OCI-LY7 (cell line): ENCODE measurements around the gene IGFLR1. TPM values are rescaled to one million over a fixed set of nuclear protein-coding genes. Genes with fewer than 3 reads are reported as not detected.

Experiments
- BruUV-seq: library from RNA; stranded (reverse); fragments of 400-500 nt; replicated peaks from 2 replicates; lab custom pipeline; 2021; lab: Mats Ljungman, UMichigan
- CTCF ChIA-PET: fragments of 300-600 bp; sonication (Branson Sonifier 250); formaldehyde crosslinking; loops from one replicate; lab custom pipeline; 2022; ENCODE audit warnings: antibody characterized with exemption; ENCODE audit not compliant: unreplicated experiment; lab: Charles Lee
- POLR2A ChIA-PET: fragments of 300-600 bp; sonication (Branson Sonifier 250); formaldehyde crosslinking; loops from one replicate; lab custom pipeline; 2022; ENCODE audit warnings: antibody characterized with exemption; lab: Charles Lee
- DNase-seq: peaks from one replicate; pipeline ENCODE4 v3.0.0-alpha.2; 2015; ENCODE audit warnings: low spot score
- H2AFZ ChIP-seq: fragments of 200-600 bp; sonication (generic), shearing (Covaris generic); 2 replicates; pipeline ENCODE4 v1.6.1; 2014; ENCODE audit warnings: mild to moderate bottlenecking, antibody characterized with exemption, low read length, moderate library complexity
- H3K27ac ChIP-seq: fragments of 200-600 bp; sonication (generic); 2 replicates; pipeline ENCODE4 v1.5.1; 2014; ENCODE audit warnings: mixed run types, low read depth, mild to moderate bottlenecking, moderate library complexity, low read length, inconsistent platforms; ENCODE audit not compliant: poor library complexity, severe bottlenecking
- H3K36me3 ChIP-seq: fragments of 200-600 bp; sonication (generic); 2 replicates; pipeline ENCODE4 v1.6.1; 2014; ENCODE audit warnings: mild to moderate bottlenecking, antibody characterized with exemption, low read length, moderate library complexity, mixed read lengths; ENCODE audit not compliant: insufficient read depth
- H3K4me1 ChIP-seq: fragments of 200-600 bp; sonication (generic); 2 replicates; pipeline ENCODE4 v1.5.1; 2014; ENCODE audit warnings: mild to moderate bottlenecking, low read length; ENCODE audit not compliant: insufficient read depth, poor library complexity, severe bottlenecking
- H3K4me2 ChIP-seq: fragments of 200-600 bp; sonication (generic); 2 replicates; pipeline ENCODE4 v1.6.1; 2014; ENCODE audit warnings: mild to moderate bottlenecking, low read length
- H3K4me3 ChIP-seq: fragments of 200-600 bp; sonication (generic); 2 replicates; pipeline ENCODE4 v1.5.1; 2014; ENCODE audit warnings: mild to moderate bottlenecking, low read depth, low read length; ENCODE audit not compliant: poor library complexity, severe bottlenecking
- H3K79me2 ChIP-seq: fragments of 200-600 bp; sonication (generic); 2 replicates; pipeline ENCODE4 v1.6.1; 2016; ENCODE audit warnings: low read depth, mild to moderate bottlenecking, low read length, moderate library complexity, mixed read lengths; ENCODE audit not compliant: insufficient read depth
- H3K9me2 ChIP-seq: fragments of 200-600 bp; sonication (generic); 2 replicates; pipeline ENCODE4 v1.6.1; 2016; ENCODE audit warnings: mild to moderate bottlenecking, low read length, mixed read lengths; ENCODE audit not compliant: insufficient read depth
- H3K9me3 ChIP-seq: fragments of 200-600 bp; sonication (generic); 2 replicates; pipeline ENCODE4 v1.6.1; 2014; ENCODE audit warnings: mild to moderate bottlenecking, mixed run types, low read length, mixed read lengths
- H4K20me1 ChIP-seq: fragments of 200-600 bp; sonication (generic); 2 replicates; pipeline ENCODE4 v1.6.1; 2014; ENCODE audit warnings: mild to moderate bottlenecking, antibody characterized with exemption, low read length, moderate library complexity, mixed read lengths; ENCODE audit not compliant: insufficient read depth
- CTCF ChIP-seq: fragments of 200-600 bp; sonication (generic); conservative IDR thresholded peaks from 2 replicates; pipeline ENCODE4 v1.5.1; 2014; ENCODE audit warnings: mild to moderate bottlenecking, antibody characterized with exemption, low read length, moderate library complexity, mixed read lengths
- EZH2phosphoT487 ChIP-seq: fragments of 200-600 bp; sonication (generic); IDR thresholded peaks from 2 replicates; pipeline ENCODE4 v1.6.1; 2018; ENCODE audit warnings: low read depth, borderline replicate concordance, mild to moderate bottlenecking, mixed run types, antibody characterized with exemption, low read length, moderate library complexity, mixed read lengths
- intact Hi-C: fragments of 100-400 bp; cut with micrococcal nuclease; formaldehyde crosslinking; loops from one replicate; pipeline ENCODE4 v1.10.0; 2022; ENCODE audit not compliant: unreplicated experiment
- total RNA-seq, 2 experiments: library from RNA; depleted of rRNA in 1 of 2; stranded (reverse); fragments of >200 nt in 1 of 2; shearing (Covaris generic) in 1 of 2; gene quantifications; 2 replicates each; pipeline ENCODE4 v1.2.3, GENCODE V29; 2014 to 2022

The IGFLR1 gene
- total RNA-seq, 2 experiments from 2014 or later, result 8.5 to 18.3 TPM

- H2AFZ ChIP-seq, result no peak overlapping the region
- H3K4me3 ChIP-seq, result no peak overlapping the region
- BruUV-seq, result no TSS peak
- no peak overlapping the region for H3K27ac ChIP-seq
- CTCF ChIA-PET, result no interaction called here
- peaks cover 96% of the 10 kb centered on the region for H3K36me3 ChIP-seq
- TF ChIP-seq EZH2phosphoT487, result no peak
- TF ChIP-seq CTCF, result no peak
- no peaks in the 10 kb centered on the region for H3K79me2 ChIP-seq
- no peak overlapping the region for H3K4me2 ChIP-seq
- no peak for DNase-seq
- POLR2A ChIA-PET, result no interaction called here
- no peaks in the 10 kb centered on the region for H4K20me1 ChIP-seq
- H3K4me1 ChIP-seq, result no peaks in the 10 kb centered on the region
- H3K9me3 ChIP-seq, result no peaks in the 10 kb centered on the region
- intact Hi-C loops, result no loop called here
- H3K9me2 ChIP-seq, result no peaks in the 10 kb centered on the region
Measured at GRCh38 chr19:35731353-35731752, 10.9 kb downstream of the IGFLR1 start.

GRCh38 chr19:35730326-35730725 is 11.9 kb downstream of the IGFLR1 start:
- H3K4me3 ChIP-seq, result no peak overlapping the region
- H2AFZ ChIP-seq, result no peak overlapping the region
- no peaks in the 10 kb centered on the region for H3K79me2 ChIP-seq
- intact Hi-C loops, result no loop called here
- H4K20me1 ChIP-seq, result no peaks in the 10 kb centered on the region
- POLR2A ChIA-PET, result no interaction called here
- no peaks in the 10 kb centered on the region for H3K9me3 ChIP-seq
- H3K4me1 ChIP-seq, result no peaks in the 10 kb centered on the region
- BruUV-seq, result no TSS peak
- H3K9me2 ChIP-seq, result no peaks in the 10 kb centered on the region
- CTCF ChIA-PET, result no interaction called here
- DNase-seq, result no peak
- no peak for TF ChIP-seq CTCF
- no peak for TF ChIP-seq EZH2phosphoT487
- peaks cover 96% of the 10 kb centered on the region for H3K36me3 ChIP-seq
- no peak overlapping the region for H3K4me2 ChIP-seq
- no peak overlapping the region for H3K27ac ChIP-seq

- peaks cover 96% of the 10 kb centered on the region for H3K36me3 ChIP-seq
- DNase-seq, result no peak
- CTCF ChIA-PET, result no interaction called here
- intact Hi-C loops, result no loop called here
- TF ChIP-seq EZH2phosphoT487 (no peak), CTCF (no peak)
- BruUV-seq, result no TSS peak
- no peak overlapping the region for H3K4me2 ChIP-seq
- no peaks in the 10 kb centered on the region for H3K9me2 ChIP-seq
- no peak overlapping the region for H3K4me3 ChIP-seq
- H3K9me3 ChIP-seq, result no peaks in the 10 kb centered on the region
- no peak overlapping the region for H3K27ac ChIP-seq
- H3K79me2 ChIP-seq, result no peaks in the 10 kb centered on the region
- H4K20me1 ChIP-seq, result no peaks in the 10 kb centered on the region
- H3K4me1 ChIP-seq, result no peaks in the 10 kb centered on the region
- no peak overlapping the region for H2AFZ ChIP-seq
- POLR2A ChIA-PET, result no interaction called here
Measured at GRCh38 chr19:35729763-35730162, 12.5 kb downstream of the IGFLR1 start.
